KOPT-K1 (cell line): ENCODE results near the gene VAT1L.

Experiments used
- H3K27ac ChIP-seq: fragments of 200-600 bp; sonication (generic); 2 replicates; pipeline ENCODE4 v1.5.1; 2016; ENCODE audit warnings: antibody characterized with exemption, mild to moderate bottlenecking, low read depth, low read length; ENCODE audit not compliant: poor library complexity, severe bottlenecking
- H3K36me3 ChIP-seq: fragments of 200-600 bp; sonication (generic); 2 replicates; pipeline ENCODE4 v1.5.1; 2017; ENCODE audit warnings: antibody characterized with exemption, mild to moderate bottlenecking, low read length, moderate library complexity; ENCODE audit not compliant: insufficient read depth
- H3K9me3 ChIP-seq: fragments of 200-600 bp; sonication (generic); 2 replicates; pipeline ENCODE4 v1.5.1; 2017; ENCODE audit warnings: antibody characterized with exemption, low read length, mild to moderate bottlenecking; ENCODE audit not compliant: insufficient read depth, poor library complexity, severe bottlenecking

The VAT1L gene

DNA sequence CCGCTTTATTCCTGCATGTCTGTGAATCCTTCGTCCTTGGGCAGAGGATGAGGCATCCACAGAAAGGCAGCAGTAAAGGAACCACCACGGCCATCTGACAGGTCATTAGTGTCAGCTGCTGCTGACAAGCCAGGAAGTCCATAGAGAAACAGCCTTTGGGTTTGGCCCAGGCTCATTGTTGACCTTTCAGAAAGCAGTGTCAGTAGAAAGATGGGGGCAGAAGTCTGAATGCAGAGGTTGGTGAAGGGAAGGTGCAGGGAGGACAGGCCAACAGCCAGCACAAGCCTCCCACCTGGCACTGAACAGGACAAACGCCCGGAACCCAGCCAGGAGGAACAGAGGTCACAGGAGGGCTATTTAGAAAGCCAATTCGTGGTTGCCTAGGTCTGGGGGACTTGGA, 105.8 kb downstream of the VAT1L start:
- no peaks in the 10 kb centered on the region for H3K36me3 ChIP-seq
- no peaks in the 10 kb centered on the region for H3K9me3 ChIP-seq

DNA sequence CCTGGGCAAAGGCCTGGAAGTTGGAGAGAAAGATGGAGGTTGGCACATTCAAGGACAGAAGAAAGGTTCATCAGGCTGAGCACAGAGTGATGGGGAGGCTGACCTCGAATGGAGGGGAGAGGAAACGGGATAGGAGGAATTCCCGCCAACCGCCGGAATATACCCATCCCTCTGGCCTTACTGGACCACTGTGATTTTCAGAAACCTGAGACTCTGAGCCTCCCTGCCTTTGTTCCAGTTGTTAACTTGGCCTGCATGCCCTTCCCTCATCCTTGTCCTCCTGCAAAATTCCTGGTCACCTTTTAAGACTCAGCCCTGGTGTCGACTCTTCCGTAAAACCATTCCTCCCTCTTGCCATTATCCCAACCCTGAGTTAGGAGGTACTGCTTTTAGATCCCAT, 107.6 kb downstream of the VAT1L start:
- Histone ChIP-seq H3K27ac (no peak overlapping the region), H3K9me3 (no peaks in the 10 kb centered on the region), H3K36me3 (no peaks in the 10 kb centered on the region)

More for the DNA sequence above, 105.8 kb downstream of the VAT1L start:
- no peak overlapping the region for H3K27ac ChIP-seq

DNA sequence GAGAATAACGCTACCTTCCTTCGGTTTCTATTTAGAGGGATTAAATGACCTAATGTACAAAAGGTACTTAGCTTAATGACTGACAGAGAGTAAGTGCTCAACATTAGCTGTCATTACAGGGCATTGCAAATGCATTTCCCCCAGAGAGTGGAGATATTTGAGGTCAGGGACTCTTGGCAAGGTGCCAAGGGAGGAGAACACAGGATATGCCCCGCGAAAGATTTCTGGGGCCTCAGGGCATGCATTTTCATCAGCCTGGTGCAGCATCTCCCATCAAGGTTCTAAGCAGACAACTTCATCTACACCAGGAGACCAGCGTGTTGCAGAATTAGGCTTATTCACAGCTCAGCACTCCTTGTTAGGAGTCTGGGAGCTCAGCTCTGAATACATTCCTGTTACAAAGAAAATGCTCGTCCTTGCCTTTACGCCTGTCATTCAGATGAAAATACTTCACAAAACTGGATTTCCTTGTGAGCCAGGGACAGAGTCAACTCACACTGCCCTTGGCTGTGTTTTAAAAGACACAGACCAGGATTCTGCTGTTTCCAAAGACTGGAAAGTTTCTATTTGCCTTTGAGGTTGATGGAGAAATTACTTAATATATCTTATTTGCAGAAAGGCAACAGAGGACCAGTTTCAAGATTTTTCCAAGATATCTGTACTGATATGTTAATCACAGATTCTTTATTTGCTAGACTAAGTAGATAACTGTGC, 108.2 kb downstream of the VAT1L start:
- no peaks in the 10 kb centered on the region for H3K9me3 ChIP-seq
- H3K27ac ChIP-seq = no peak overlapping the region
- H3K36me3 ChIP-seq = no peaks in the 10 kb centered on the region

DNA sequence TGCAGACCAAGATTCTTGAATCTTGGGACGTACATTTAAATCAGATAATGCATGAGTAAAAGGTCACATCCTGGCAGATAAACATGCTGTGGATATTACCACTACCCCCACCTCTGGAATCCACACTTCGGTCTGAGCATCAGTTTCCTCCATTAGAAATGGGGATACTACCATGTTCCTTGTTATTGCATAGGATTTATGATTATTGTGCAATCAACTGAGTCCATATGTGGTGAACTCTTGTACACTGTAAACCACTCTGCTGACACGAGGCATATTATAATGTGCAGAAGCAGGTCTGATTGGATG, 108.7 kb downstream of the VAT1L start:
- Histone ChIP-seq H3K36me3 (no peaks in the 10 kb centered on the region), H3K27ac (no peak overlapping the region), H3K9me3 (no peaks in the 10 kb centered on the region)

DNA sequence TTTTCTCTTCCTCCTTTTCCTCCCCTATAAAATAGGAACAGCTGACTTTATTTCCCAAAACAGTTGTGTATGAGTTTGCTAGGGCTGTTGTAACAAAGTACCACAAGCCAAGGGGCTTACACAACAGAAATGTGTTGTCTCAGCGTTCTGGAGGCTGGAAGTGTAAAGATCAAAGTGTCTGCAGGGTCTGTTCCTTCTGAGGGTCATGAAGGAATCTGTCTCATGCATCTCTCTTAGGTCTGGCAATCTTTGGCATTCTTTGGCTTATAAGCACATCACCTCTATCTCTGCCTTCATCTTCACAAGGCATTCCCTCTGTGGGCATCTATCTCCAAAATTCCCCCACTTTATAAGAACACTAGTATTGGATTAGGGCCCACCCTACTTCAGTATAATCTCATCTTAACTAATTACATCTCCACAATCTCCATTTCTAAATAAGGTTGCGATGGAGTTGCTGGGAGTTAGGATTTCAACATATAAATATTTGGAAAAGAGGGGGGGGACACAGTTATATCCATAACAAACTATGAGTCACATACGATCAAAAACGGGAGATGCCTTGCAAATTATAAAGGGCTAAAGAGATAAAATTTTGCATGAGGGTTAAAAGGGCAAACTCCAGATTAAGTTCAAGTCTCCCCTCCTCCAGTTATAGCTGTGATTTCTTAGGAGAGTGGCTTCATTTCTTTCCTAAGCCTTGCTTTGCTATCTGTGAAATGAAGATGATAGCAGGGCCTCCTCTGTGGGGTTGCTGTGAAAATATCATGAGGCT, 109.7 kb downstream of the VAT1L start:
- no peak overlapping the region for H3K27ac ChIP-seq
- H3K9me3 ChIP-seq = no peaks in the 10 kb centered on the region
- H3K36me3 ChIP-seq = no peaks in the 10 kb centered on the region

DNA sequence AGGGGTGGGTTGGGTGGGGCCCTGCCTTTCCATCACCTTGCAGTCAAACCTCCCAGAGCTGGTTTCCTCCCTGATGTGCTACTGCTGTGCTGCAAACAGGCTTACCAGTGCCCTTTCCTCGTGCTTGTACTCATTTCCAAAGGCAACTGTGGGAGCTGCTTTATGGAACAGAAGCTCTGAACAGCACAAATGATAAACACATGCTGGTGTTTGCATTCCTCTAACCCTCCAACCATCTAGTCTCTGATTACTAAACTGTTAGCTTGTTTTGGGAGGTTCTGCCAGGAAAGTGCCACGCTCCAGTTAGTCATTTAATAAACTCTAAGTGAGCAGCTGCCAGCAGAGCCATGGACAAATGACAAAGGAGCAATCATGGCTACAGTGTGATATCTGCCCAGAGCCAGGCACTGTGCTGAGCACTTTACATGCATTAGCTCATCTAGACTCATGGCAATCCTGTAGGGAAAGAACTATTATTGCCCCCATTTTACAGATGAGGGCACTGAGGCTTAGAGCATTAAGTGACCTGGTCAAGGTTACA, 110.4 kb downstream of the VAT1L start:
- H3K9me3 ChIP-seq = no peaks in the 10 kb centered on the region
- H3K27ac ChIP-seq = no peak overlapping the region
- H3K36me3 ChIP-seq = no peaks in the 10 kb centered on the region

DNA sequence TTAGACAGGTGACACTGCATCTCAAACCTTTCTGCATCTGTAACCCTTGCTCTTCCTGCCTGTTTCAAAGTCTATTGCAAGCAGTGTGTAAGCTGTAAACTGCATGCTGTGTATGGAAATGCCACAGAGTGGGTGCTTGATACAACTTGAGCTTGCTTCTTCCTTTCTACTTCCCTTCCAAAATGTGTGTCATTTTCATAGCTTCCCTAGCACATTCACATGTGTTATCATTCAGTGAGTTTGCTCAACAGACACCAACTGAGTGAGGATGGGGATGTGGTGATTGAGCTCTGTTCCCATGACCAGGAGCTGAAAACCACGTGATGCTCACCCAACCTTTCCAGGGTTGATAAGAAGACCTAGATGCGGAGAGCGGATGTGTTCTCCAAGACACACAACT, 111.1 kb downstream of the VAT1L start:
- Histone ChIP-seq H3K9me3 (no peaks in the 10 kb centered on the region), H3K27ac (no peak overlapping the region), H3K36me3 (no peaks in the 10 kb centered on the region)

DNA sequence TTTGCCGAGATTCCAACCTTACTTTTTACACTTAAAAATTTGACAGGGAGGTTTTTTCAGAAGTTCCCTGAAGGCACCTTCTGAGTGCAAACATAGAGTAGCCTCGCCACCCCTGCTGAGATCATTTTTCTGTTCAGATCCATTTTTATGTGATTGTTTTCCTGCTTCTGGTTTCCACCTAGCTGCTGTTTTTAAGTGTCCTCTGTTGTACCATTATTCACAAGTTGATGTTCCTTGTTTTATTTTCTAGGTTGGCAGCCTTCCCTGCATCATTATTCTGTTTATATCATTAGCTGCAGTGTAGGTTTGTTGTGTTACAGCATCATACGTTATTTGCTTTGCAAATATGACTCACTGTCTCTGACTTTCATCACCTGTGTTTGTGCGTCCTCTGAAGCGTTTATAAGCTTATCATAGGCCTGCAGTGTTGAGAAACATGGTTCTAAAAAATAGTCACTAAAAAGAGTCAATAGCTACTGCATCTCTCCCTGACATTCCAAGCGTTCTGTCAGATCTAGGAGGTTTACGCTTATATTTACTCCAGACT, 117.1 kb downstream of the VAT1L start:
- Histone ChIP-seq H3K36me3 (no peaks in the 10 kb centered on the region), H3K9me3 (no peaks in the 10 kb centered on the region), H3K27ac (no peak overlapping the region)

DNA sequence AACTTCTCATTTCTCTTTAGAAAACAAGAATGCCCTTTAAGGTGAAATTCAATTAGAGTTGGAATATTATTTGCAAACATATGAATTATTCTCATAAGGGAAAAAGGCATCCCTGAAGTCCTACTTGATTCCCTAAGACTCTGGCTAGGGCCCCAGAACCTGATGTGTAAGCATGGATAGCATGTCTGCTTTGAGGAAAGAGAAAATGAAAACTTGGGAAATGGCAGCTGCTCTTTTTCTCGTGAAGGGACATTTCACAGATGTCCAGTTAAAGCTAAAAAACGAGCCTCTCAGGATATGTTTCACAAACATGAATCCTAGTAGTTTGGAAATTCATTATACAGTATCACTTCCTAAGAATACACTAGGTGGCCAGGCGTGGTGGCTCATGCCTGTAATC, 121.7 kb downstream of the VAT1L start:
- Histone ChIP-seq H3K27ac (no peak overlapping the region), H3K36me3 (no peaks in the 10 kb centered on the region), H3K9me3 (no peaks in the 10 kb centered on the region)

DNA sequence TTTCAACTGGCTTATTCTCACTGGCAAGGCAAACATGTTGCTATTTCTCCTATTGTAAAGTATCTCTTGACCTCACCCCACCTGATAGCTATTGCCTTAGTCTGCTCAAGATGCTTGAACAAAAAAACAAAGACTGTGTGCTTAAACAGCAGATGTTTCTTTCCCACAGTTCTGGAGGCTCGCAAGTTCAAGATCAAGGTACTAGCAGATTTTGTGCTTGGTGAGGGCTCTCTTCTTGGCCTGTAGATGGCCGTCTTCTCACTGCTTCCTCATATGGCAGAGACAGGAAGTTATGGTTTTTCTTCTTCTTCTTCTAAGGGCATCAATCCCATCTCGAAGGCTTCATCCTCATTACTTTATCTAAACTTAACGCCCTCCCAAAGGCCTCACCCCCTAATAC, 124.3 kb downstream of the VAT1L start:
- no peaks in the 10 kb centered on the region for H3K36me3 ChIP-seq
- no peak overlapping the region for H3K27ac ChIP-seq
- no peaks in the 10 kb centered on the region for H3K9me3 ChIP-seq

DNA sequence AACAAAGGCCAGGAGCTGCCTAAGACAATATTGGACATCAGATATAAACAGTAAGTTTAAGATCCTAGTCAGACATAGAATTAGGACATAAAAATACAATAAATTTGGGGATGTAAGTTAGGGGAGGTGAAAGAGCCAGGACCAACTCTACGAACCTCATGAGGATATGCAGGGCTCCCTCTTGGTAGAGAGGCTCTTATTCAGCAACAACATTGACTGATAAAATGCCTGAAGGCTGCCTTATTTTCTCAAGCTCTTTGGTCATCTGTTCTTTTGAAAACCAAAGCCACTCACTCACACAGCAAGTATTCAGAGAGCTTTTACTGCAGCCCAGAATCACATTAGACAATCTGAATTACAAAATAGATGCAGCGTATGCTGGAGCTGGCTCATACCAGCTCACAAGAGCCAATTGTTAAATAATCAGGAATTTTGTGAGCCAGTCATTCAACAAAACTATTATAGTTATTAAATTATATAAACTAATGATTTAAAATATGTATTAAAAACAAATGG, 125.4 kb downstream of the VAT1L start:
- Histone ChIP-seq H3K36me3 (no peaks in the 10 kb centered on the region), H3K9me3 (no peaks in the 10 kb centered on the region), H3K27ac (no peak overlapping the region)

DNA sequence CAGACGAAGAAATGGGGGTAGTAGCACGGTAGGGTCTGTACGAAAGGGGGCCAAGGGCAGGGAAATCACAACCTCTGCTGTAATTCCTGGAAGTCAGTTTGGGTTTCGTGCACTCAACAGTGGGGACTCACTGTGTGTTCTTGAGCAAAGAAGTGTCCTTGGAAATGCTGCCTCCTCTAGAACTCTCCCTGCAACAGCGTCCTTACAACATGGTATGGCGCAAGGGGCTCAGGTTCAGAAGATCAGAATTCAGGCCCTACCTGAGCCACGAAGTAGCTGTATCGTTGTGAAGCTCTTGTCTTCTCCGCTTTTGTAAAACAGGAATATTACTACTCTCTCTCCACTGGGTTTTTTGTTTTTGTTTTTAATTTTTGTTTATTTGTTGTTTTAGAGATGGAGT, 127.7 kb downstream of the VAT1L start:
- no peaks in the 10 kb centered on the region for H3K9me3 ChIP-seq
- no peaks in the 10 kb centered on the region for H3K36me3 ChIP-seq
- H3K27ac ChIP-seq = no peak overlapping the region

DNA sequence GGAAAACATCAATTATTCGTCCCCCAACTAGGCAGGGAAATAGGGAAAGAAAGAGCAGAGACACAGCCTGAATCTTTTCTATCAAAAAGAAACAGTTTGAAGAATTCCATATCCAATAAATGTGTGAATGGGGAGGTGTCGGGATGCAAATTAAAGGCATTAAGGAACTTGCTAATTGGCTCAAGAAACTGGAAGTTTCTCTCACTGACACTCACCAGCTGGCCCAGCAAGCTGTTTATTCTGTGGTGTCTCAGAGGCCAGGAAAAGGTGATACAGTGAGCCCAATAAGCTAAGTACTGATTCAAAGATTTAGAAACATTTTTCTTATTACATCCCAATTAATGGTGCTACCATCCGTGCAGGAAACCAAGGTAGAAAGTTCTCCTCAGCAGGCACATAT, 129.6 kb downstream of the VAT1L start:
- H3K9me3 ChIP-seq = no peaks in the 10 kb centered on the region
- no peak overlapping the region for H3K27ac ChIP-seq
- H3K36me3 ChIP-seq = no peaks in the 10 kb centered on the region

DNA sequence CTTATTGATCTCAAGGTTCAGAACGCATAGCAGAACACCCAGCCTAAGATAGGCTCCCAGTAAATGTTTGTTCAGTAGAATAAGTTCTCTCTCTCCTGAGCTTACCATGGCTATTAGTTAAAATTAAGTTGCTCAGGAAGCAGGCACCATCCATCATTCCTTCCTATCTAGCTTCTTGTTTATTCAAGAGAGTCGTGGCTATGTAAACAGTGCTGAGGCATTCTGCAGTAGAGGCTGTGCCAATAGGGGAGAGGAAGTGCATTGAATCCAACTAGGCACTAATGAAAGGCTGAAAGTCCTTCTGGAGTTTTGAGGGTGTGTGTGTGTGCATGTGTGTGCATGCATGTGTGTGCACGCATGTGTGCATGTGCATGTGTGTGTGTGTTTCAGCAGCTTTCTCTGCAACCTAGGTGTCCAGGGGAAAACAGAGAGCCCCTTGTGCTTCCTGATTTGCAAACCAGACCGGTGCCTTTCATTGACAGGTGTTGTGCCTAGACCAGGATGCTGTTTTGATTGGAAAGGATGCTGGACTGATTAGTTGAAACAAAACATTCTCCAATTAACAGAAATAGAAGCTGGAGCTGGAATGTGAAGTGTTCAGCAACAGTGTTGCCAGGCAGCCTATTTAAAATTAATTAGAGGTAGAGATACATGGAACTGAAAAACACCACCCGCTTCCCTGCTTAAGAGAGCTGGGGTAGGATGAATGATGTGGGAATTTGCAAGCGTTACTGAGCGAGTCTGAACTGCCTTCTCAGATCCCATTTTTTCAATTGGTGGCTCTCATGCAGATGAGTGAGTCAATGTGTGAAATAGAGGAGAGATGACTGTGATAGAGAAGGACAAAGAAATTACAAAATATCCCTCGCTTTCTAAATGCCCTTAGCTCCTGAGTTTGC, 130.7 kb downstream of the VAT1L start:
- Histone ChIP-seq H3K27ac (no peak overlapping the region), H3K9me3 (no peaks in the 10 kb centered on the region), H3K36me3 (no peaks in the 10 kb centered on the region)
